Epithelial cell of proximal tubule (primary cell): ENCODE results near the gene HMGCS2. TPM values are rescaled to one million over a fixed set of nuclear protein-coding genes. Genes with fewer than 3 reads are reported as not detected.

Experiments used
- DNase-seq: peaks from one replicate; pipeline ENCODE4 v3.0.0-alpha.2; 2011; ENCODE audit warnings: low read depth
- H3K4me3 ChIP-seq: 2 replicates; pipeline ENCODE4 v1.5.1; 2011; ENCODE audit warnings: low read depth, mild to moderate bottlenecking, low read length
- total RNA-seq: library from RNA; depleted of rRNA; stranded (reverse); fragments of >200 nt; gene quantifications from 2 replicates; pipeline ENCODE4 v1.2.3, GENCODE V29; 2015
- TF ChIP-seq, protein P1 (sequence below): conservative IDR thresholded peaks from 2 replicates; pipeline ENCODE4 v1.5.1; 2012; ENCODE audit warnings: low read depth, mild to moderate bottlenecking, low read length

The HMGCS2 gene
- total RNA-seq, 1 donor from 2014 or later: not detected

DNA sequence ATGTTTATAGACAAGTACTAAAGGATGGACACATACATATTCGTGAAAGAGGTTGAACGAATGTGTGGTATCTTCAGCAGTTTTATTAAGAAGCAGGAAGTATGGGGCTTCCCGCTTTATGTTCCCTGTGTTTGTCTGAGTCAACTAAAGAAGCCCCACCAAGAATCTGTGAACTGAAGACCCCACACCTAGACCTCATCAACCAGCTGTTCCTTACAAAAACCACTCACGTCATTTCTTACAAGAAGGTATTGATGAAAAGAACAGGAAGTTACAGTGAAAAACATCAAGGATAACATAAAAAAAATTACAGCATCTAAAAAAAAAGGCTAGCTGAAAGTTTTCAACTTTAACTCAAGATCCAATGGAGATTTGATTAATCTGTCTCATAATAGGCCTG is 30.3 kb upstream of the HMGCS2 start:
- TF ChIP-seq, protein P1, sequence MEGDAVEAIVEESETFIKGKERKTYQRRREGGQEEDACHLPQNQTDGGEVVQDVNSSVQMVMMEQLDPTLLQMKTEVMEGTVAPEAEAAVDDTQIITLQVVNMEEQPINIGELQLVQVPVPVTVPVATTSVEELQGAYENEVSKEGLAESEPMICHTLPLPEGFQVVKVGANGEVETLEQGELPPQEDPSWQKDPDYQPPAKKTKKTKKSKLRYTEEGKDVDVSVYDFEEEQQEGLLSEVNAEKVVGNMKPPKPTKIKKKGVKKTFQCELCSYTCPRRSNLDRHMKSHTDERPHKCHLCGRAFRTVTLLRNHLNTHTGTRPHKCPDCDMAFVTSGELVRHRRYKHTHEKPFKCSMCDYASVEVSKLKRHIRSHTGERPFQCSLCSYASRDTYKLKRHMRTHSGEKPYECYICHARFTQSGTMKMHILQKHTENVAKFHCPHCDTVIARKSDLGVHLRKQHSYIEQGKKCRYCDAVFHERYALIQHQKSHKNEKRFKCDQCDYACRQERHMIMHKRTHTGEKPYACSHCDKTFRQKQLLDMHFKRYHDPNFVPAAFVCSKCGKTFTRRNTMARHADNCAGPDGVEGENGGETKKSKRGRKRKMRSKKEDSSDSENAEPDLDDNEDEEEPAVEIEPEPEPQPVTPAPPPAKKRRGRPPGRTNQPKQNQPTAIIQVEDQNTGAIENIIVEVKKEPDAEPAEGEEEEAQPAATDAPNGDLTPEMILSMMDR: no peak
- H3K4me3 ChIP-seq: no peak overlapping the region
- no peak for DNase-seq

DNA sequence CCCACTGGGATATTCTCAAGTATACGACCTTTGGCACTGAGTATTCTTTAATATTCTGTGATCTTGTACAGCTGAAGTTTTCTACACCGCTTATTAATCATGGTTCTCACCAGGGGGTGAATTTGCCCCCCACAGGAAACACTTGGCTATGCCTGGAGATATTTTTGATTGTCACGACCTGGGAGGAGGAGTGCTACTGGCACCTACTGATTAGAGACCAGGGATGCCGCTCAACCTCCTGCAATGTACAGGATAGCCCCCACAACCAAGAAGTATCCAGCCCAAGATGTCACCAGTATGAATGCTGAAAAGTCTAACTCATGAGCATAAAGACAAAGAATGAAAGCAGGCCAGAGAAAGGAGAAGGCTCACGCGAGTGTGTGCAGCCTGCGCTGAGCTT is 28.9 kb upstream of the HMGCS2 start:
- TF ChIP-seq, protein P1: no peak
- DNase-seq: no peak
- no peak overlapping the region for H3K4me3 ChIP-seq

- DNase-seq: no peak
- H3K4me3 ChIP-seq: no peak overlapping the region
- TF ChIP-seq, protein P1: no peak
Measured at GRCh38 chr1:119797162-119797561, 28.5 kb upstream of the HMGCS2 start.

- no peak for DNase-seq
- TF ChIP-seq, protein P1: no peak
- no peak overlapping the region for H3K4me3 ChIP-seq
Measured at GRCh38 chr1:119795261-119796200, 26.8 kb upstream of the HMGCS2 start.

DNA sequence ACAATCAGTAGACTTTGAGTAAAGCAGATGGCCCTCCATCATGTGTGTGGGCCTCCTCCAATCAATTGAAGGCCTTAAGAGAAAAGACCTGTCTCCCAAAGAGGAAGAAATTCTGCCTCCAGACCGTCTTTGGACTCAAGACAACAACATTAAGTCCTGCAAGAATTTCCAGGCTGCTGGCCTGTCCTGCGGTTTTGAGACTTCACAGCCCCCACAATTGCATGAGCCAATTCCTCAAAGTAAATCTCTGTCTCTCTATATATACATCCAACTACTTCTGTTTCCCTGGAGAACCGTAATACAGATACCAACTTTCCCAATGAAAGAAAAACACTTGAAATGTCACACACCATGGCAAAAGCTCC is 26.2 kb upstream of the HMGCS2 start:
- DNase-seq: no peak
- H3K4me3 ChIP-seq: no peak overlapping the region
- TF ChIP-seq, protein P1: no peak

DNA sequence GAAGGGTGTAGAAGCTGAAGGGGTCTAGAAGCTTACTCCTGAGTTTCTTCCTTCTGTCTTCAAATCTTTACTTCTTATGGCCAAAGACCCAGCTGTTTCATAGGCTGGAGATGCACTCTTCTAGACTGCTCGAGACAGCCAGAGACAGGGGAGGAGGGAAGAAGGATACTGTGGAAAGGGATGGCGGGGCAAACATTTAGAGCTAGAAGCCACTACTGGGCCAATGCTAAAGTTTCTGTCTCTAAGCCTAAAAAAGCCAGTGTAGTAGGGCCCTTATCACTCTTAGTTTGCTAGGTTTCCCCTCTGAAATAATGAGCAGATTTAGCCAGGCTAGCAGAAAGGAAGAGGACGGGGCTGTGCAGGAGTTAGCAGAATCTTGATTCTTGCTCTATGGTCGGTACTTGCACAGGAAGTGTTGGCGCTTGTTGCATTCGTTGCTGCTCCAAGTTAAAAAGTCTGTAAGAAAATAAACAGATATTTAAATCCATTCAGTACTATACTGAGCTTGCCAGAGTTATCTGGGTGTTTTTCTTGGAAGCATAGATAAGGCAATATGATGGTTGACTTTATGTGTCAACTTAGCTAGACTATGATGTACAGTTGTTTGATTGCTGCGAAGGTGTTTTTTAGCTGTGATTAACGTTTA is 25.6 kb upstream of the HMGCS2 start:
- TF ChIP-seq, protein P1: no peak
- DNase-seq: no peak
- no peak overlapping the region for H3K4me3 ChIP-seq

- TF ChIP-seq, protein P1: no peak
- no peak for DNase-seq
Measured at GRCh38 chr1:119791377-119791776, 22.7 kb upstream of the HMGCS2 start.

More at GRCh38 chr1:119791377-119791776, 22.7 kb upstream of the HMGCS2 start:
- no peak overlapping the region for H3K4me3 ChIP-seq
